NCI-H1930 (cell line): ENCODE measurements around the gene C1orf216.
"Not testable (repeated sequence)": the region's sequence is repeated elsewhere in the genome, so short reads cannot be mapped to it uniquely, and the experiment has no call there.

ENCODE experiments used
- DNase-seq, 2 experiments: peaks; one replicate each; lab custom pipeline; 2025; lab: John Stamatoyannopoulos, UW

The C1orf216 gene

DNA sequence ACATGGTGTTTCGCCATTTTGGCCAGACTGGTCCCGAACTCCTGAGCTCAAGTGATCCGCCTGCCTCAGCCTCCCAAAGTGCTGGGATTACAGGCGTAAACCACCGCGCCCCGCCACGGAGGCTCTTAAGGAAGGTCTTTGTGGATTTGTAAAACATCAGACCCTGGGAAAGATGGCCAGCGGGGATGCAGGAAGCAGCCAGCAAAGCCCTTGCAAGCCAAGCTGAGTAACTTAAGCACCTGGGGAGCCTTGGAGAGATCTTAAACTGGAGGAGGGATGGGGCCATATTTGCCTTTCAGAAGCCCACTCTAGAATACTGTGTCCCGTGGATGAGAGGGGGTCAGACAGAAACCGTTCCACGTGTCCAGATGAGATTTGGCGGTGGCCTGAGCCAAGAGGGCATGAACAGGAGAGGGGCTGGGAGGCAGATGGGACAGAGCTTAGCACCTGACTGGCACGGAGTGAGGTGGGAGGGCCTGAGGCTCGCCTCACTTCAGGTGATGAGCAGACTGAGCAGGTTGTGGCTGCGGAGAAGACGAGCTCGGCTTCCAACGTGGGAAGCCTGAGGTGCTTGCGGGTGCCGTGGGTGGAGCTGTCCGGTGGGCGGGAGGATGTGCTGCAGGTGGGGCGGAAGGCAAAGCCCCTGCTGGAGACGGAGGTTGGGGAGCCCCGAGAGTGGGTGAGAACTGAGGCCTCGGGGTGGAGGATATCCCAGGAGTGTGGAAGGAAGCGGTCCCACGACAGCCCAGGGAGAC, 11.7 kb downstream of the C1orf216 start:
- DNase-seq = no peak

DNA sequence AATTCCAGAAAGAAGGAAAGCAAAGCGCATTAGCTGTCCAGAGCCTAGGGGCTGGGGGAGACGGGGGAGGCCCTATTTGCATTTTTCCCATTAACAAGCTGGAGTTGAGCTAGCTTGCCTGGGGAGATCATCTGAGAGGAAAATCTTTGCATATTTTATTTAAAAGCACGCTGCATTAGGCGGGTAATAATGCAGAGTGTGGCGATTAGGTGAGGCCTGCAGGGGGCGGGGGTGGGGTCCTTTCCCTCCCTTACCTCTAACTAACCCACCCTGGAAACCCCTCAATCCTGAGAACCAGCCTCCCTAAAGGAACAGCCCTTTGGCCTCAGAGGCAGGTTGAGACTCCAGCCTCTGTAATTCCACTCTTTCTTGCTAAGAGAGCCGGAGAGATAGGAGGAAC, 16.2 kb downstream of the C1orf216 start:
- DNase-seq = no peak

DNA sequence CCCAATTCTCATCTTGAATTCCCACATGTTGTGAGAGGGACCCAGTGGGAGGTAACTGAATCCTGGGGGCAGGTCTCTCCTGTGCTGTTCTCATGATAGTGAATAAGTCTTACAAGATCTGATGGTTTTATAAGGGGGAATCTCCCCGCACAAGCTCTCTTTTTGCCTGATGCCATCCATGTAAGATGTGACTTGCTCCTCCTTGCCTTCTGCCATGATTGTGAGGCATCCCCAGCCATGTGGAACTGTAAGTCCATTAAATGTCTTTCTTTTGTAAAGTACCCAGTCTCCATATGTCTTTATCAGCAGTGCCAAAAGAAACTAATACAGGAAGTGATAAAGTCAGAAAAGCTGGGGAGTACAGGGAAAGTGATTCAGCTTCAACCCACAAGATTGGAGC, 19.5 kb downstream of the C1orf216 start:
- not testable (repeated sequence) for DNase-seq

DNA sequence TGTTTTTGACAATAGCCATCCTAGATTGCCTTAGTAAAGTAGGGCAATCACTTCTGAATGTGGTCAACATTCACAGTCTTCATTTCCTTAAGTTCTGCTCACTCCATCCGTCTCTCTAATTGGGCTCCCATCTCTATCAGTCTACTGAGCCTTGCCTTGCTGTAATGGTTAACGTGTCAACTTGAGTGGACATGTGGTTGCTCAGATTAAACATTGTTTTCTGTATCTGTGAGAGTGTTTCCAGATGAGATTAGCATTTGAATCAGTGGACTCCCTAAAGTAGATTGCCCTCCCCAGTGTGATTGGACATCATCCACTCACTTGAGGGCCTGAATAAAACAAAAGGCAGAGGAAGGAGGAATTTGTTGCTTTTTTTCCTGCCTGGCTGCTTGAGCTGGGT, 26.4 kb downstream of the C1orf216 start:
- no peak for DNase-seq

DNA sequence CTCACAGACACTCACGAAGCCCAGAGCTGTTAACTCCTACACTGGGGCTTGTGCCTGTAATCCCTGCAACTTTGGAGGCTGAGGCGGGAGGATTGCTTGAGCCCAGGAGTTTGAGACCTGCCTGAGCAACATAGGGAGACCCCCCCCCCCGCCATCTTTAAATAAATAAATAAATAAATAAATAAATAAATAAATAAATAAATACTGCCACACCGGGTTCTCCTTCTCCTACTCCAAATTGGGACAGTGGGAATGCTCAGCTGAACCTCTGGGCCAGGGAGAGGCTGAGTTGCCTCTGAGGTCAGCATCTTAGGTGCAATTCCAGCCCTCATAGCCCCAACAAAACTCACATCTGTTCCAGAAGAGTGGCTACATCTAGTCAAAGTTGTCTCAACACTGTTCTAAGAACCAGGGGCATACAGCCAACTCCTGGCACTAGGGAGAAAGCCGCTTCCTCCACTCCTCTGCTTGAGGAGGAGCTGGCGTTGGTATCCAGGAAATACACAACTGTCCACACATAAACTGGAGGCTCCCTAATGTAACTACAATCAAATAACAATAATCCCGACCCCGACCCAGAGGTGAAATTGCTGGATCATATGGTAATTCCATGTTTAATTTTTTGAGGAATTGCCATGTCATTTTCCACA, 27.0 kb downstream of the C1orf216 start:
- DNase-seq = no peak

DNA sequence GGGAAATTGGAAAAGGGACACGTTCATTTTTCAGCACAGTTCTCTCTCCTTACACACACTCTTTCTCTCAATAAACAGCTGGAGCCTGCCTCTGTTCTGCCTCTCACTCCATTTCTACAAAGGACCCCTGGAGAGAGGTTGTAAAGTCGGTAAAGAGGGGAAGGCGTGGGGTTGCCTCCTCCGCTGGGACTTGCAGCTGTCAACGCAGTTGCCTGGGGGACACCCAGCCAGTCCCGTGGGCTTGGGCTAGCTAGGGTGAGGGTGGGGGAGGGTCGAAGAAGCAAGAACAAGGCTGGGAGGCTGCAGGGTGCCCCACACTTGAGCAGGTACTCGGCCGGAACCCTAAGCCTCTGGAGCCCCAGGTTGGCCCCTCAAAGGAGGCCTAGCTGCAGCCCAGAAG, 27.6 kb downstream of the C1orf216 start:
- DNase-seq = no peak

DNA sequence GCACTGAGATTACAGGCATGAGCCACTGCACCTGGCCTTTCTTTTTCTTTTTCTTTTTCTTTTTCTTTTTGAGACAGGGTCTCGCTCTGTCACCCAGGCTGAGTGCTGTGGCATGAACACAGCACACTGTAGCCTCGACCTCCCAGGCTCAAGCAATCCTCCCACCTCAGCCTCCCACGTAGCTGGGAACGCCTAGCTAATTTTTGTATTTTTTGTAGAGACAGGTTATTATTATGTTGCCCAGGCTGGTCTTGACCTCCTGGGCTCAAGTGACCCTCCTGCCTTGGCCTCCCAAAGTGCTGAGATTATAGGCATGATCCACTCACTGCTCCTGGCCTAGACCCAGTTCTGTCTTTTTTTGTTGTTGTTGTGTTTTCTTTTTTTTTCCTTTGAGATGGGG, 28.6 kb downstream of the C1orf216 start:
- not testable (repeated sequence) for DNase-seq

DNA sequence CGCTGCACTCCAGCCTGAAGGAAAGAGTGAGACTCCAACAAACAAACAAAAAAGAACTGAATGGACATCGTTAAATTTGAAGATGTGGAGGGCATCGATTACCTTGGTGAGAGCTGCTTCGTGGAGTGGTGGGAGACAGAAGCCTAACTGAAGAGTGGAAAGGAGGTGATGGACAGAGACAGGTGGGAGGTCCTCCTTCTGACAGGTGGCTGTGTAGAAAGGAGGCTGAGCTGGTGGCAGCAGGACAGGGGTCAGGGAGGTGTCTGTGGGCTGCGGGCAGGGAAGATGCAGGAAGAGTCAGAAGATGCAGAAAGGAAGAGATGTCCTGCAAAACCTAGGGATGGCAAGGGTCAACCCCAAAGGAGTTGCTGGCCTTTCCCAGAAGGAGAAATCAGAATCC, 30.5 kb downstream of the C1orf216 start:
- DNase-seq = no peak

DNA sequence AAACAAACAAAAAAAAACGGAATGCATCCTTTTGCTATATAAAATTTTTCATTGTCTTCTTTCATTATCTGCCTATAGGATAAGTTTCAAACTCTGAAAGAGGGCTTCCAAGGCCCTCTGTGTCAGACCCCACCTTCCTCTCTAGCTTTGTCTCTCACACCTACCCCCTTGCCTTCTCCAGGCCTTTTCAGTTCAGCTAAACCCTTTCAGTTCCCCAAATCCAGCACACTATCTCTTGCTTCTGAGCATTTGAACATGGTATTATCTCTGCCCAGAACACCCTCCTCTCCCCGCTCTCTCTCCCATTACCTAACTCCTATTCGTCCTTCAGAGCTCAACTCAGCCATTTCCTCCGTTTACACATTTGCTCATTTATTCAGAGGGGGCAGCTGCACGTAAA, 35.7 kb downstream of the C1orf216 start:
- DNase-seq = no peak

DNA sequence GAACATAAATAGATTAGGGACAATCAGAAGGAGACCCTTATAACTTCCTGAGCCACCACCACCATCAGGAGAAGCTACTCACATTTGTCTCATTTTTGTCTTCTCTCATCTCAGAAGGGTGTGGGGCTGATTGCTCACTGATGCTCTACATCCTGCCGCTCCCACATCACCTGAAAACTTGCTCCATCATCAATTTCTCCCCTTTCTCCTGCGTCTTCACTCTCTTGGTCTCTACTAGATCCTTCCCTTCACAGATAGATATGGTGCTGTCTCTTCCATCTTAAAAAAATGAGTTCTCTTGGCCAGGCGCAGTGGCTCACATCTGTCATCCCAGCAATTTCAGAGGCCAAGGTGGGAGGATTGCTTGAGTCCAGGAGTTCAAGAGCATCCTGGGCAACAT, 38.4 kb downstream of the C1orf216 start:
- DNase-seq = no peak

DNA sequence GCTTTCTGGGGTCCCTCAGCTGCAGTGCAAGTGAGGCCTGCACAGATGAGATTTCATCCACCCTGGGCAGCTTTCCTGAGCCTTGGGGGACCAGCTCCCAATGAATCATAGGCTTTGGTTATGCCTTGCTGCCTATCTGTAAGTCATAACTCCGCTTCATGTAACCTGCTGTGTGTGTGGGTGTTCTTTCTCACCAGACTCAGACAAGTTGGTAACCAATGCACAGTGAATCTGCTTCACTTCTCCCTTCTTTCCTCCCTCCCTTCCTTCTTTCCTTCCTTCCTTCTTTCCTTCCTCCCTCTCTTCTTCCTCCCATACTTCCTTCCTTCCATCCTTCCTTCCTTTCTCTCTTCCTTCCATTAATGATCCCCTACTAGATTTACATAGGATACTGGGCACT, 42.9 kb downstream of the C1orf216 start:
- no peak for DNase-seq

DNA sequence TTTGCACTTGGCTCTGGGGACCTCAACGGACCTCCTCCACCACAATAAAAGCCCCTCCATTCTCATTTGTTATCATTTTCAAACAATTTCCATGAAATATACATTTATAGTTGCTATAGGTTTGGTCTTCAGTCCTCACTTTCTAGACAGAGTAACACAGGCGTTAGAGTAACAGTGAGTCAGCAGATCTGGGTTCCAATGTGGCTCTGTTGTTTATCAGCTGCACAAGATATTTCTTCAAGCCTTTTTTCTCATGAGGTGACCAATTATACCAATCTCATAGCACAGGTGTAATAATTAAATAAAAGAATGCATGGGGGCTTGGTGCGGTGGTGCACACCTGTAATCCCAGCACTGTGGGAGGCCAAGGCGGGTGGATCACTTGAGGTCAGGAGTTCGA, 44.6 kb downstream of the C1orf216 start:
- DNase-seq = no peak

DNA sequence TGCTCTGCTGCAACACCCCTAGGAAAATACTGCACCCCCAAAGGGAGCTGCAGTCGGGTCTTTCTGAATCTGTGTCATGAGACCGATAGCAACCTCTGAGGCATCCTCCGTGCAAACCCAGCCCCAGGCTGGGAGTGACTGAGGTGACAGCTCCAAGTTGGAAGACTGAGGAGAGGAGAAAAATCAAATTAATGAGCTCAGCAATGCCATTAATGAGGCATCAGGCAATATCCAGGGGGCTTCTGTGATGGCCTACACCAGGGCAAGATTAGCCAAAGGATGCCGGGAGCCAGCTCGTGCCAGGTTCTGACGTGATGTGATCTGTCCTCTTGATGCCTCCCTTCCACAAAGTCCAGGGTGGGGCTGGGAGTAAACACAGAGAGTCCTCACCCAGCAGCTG, 46.6 kb downstream of the C1orf216 start:
- DNase-seq = no peak

DNA sequence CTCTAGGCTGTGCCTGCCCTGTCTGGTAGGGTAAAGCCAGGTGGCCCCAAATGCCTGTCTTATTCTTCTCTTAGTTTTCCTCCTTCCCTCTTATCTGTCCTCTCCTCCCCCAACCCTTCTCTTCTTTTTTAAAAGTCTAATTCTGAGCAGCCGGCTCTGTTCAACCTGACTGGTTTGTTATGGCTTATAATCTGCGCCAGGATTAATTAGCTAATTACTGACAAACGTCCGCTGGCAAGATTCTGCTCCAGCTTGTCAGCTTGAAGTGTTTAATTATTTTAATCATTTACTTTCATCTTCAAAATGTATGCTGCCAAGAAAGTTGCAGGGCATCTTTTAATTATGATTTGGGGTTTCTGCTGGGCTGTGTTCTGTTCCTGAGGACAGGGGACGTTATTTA, 50.2 kb downstream of the C1orf216 start:
- DNase-seq = no peak

DNA sequence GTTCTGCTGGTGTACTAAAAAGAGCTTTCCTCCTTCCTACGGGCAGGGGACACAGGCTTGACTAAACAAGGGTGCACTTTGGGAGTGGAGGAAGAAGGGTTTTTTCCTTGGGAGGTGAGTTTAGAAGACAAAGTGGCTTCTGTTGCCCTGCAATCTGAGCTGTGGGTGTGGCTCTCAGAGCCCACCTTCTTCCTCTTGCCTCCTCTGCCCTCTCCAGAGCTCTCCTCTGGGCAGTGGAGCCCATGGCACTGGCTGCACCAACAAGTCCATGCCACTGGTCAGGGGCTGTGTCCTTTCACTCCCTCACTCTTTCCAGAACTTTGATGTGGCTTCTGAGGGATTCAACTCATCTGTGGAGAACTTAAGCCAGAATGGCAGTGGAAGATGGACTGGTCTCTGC, 51.8 kb downstream of the C1orf216 start:
- DNase-seq = no peak

DNA sequence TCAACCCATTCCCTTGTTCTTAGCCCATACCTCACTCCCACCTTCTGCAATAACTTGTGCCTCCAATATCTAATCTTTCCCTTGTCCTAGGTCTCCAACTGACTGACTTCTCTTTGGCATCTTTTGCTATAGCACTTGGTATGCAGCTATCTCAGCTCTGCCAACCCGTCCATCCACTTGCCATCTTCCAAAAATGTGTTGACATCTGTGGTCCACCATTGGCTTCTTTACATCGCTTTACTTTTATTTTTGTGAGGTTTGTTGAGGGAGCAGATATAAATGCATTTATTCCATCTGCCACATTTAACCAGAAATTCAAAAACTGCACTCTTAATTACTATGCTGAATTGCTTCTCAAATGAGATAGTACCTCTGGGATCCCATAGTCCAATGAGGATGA, 52.5 kb downstream of the C1orf216 start:
- no peak for DNase-seq
